OCI-LY3 (cell line): ENCODE results near the gene OR51B4.

Source experiments
- CTCF ChIP-seq: fragments of 200-600, 300-600 bp; sonication (generic); IDR thresholded peaks from 2 replicates; pipeline ENCODE4 v1.5.1; 2014; ENCODE audit warnings: antibody characterized with exemption, low read length, low read depth
- EZH2phosphoT487 ChIP-seq: fragments of 200-600 bp; shearing (Covaris generic); IDR thresholded peaks from 2 replicates; pipeline ENCODE4 v1.6.1; 2018; ENCODE audit warnings: antibody characterized with exemption, mixed run types, low read depth

- no peak for TF ChIP-seq CTCF
- no peak for TF ChIP-seq EZH2phosphoT487
Measured at GRCh38 chr11:5265832-5266231, 35.9 kb downstream of the OR51B4 start.
